A549 (cell line): ENCODE data around the gene USP2.

Experiments
- CEBPB ChIP-seq, 2 experiments: fragments of >200 bp in 1 of 2; sonication (Bioruptor Twin) in 1 of 2; formaldehyde crosslinking in 1 of 2; IDR thresholded peaks; 2 replicates each; pipeline ENCODE4 v1.6.1; 2012 to 2016
- CTCF ChIP-seq: fragments of >200 bp; sonication (Bioruptor Twin); formaldehyde crosslinking; IDR thresholded peaks from 3 replicates; pipeline ENCODE4 v1.5.1; 2016
- KDM5A ChIP-seq: fragments of 200-600 bp; sonication (generic); IDR thresholded peaks from 2 replicates; pipeline ENCODE4 v1.6.1; 2016; ENCODE audit warnings: antibody characterized with exemption, mild to moderate bottlenecking
- MAFK ChIP-seq: fragments of 450-650 bp; IDR thresholded peaks from 2 replicates; pipeline ENCODE4 v1.6.1; 2014; ENCODE audit not compliant: partially characterized antibody
- MAX ChIP-seq: IDR thresholded peaks from 2 replicates; pipeline ENCODE4 v1.6.1; 2012
- POLR2A ChIP-seq: IDR thresholded peaks from 2 replicates; pipeline ENCODE4 v1.6.1; 2012; ENCODE audit warnings: mild to moderate bottlenecking, low read length
- RAD21 ChIP-seq, 2 experiments: fragments of >200 bp in 1 of 2; sonication (Bioruptor Twin) in 1 of 2; formaldehyde crosslinking in 1 of 2; IDR thresholded peaks in 1 of 2; conservative IDR thresholded peaks in 1 of 2; 2 replicates in 1 of 2; 3 replicates in 1 of 2; pipeline ENCODE4 v1.6.1; 2012 to 2018; ENCODE audit warnings: inconsistent platforms in 1 of 2
- RNF2 ChIP-seq: fragments of 200-600 bp; sonication (generic); IDR thresholded peaks from 2 replicates; pipeline ENCODE4 v1.6.1; 2016; ENCODE audit warnings: low read depth, mild to moderate bottlenecking, antibody characterized with exemption, moderate library complexity, borderline replicate concordance
- TF ChIP-seq, protein P1 (sequence below): fragments of 250-450 bp; sonication (Bioruptor Pico); IDR thresholded peaks from 2 replicates; pipeline ENCODE4 v1.5.0; 2021; ENCODE audit warnings: mild to moderate bottlenecking, moderate library complexity, borderline replicate concordance

DNA sequence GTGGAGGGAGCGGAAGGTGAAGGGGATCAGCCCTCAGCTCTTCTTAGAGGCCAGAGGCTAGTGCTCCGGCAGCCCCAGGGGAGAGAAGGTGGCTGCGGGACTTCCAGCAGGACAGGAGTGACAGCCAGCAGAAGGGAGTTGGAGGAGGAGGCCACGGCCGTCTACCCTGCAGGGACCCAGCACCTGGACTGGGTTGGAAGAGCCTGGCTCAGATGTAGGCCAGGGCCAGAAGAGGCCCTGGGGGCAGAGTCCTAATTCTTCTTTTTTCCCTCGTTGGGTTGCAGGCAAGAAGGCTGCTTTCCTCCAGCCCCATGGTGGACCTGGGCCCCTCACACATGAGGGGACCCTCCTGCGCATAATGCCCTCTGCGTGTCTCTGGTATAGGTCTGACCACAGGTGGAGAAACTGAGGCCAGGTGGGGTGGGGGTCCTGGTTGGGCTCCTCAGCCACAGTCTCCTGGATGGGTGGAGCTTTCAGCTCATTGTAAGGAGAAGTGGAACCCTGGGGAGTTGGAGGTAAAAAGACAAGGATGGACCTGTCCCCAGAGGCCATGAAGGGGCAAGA is 62.3 kb downstream of the USP2 start:
- TF ChIP-seq POLR2A (no peak), CEBPB (IDR thresholded peaks at IDR 0.05) (no peak), CTCF (no peak), MAX (no peak), MAFK (no peak), RNF2 (no peak), KDM5A (no peak), RAD21 (conservative IDR thresholded peaks at IDR 0.05 in 1 of 2, IDR thresholded peaks at IDR 0.05 in 1 of 2) (no peak)
- TF ChIP-seq, protein P1, sequence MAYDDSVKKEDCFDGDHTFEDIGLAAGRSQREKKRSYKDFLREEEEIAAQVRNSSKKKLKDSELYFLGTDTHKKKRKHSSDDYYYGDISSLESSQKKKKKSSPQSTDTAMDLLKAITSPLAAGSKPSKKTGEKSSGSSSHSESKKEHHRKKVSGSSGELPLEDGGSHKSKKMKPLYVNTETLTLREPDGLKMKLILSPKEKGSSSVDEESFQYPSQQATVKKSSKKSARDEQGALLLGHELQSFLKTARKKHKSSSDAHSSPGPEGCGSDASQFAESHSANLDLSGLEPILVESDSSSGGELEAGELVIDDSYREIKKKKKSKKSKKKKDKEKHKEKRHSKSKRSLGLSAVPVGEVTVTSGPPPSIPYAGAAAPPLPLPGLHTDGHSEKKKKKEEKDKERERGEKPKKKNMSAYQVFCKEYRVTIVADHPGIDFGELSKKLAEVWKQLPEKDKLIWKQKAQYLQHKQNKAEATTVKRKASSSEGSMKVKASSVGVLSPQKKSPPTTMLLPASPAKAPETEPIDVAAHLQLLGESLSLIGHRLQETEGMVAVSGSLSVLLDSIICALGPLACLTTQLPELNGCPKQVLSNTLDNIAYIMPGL (CRISPR knock-in tag) = no peak
